Measurements from ENCODE around the gene UBL3. TPM values are rescaled to one million over a fixed set of nuclear protein-coding genes. Genes with fewer than 3 reads are reported as not detected.
A peak's percentile ranks its signal among the peaks of the same experiment; 100 is the strongest.

The UBL3 gene
- polyA plus RNA-seq, 1 experiment: 24.7 TPM

GRCh38 chr13:29733147-29733611 lies 117.2 kb downstream of the UBL3 start:
- H3K4me3 ChIP-seq (ENCODE audit: low read depth, low read length): no peak overlapping the region
- CTCF ChIA-PET: no interaction called here
- POLR2A ChIA-PET: no interaction called here
- no peaks in the 10 kb centered on the region for H3K9me3 ChIP-seq (ENCODE audit: control insufficient read depth, insufficient read depth, low read length)
- no peak for DNase-seq (ENCODE audit: low read depth, low spot score)
- H3K27ac ChIP-seq (ENCODE audit: low read depth, low read length): no peak overlapping the region
- no peak for TF ChIP-seq CTCF (IDR thresholded peaks at IDR 0.05; ENCODE audit: low read depth, low read length)
- peaks cover 28% of the 10 kb centered on the region for H3K27me3 ChIP-seq (ENCODE audit: control insufficient read depth, insufficient read depth, low read length)

GRCh38 chr13:29730253-29730652 lies 120.2 kb downstream of the UBL3 start:
- Histone ChIP-seq H3K27ac (ENCODE audit: low read depth, low read length) (no peak overlapping the region), H3K4me3 (ENCODE audit: low read depth, low read length) (no peak overlapping the region), H3K9me3 (ENCODE audit: control insufficient read depth, insufficient read depth, low read length) (no peaks in the 10 kb centered on the region), H3K27me3 (ENCODE audit: control insufficient read depth, insufficient read depth, low read length) (peaks cover 30% of the 10 kb centered on the region)
- DNase-seq (ENCODE audit: low read depth, low spot score): no peak
- 0 out of 2 replicates have a peak, but pooled peaks have one; percentile 10 for TF ChIP-seq CTCF (IDR thresholded peaks at IDR 0.05; ENCODE audit: low read depth, low read length)
- ChIA-PET CTCF (no interaction called here), POLR2A (no interaction called here)

- no peak for DNase-seq (ENCODE audit: low read depth, low spot score)
- POLR2A ChIA-PET: no interaction called here
- Histone ChIP-seq H3K27ac (ENCODE audit: low read depth, low read length) (no peak overlapping the region), H3K4me3 (ENCODE audit: low read depth, low read length) (no peak overlapping the region), H3K9me3 (ENCODE audit: control insufficient read depth, insufficient read depth, low read length) (no peaks in the 10 kb centered on the region), H3K27me3 (ENCODE audit: control insufficient read depth, insufficient read depth, low read length) (peaks cover 28% of the 10 kb centered on the region)
- CTCF ChIA-PET: no interaction called here
- no peak for TF ChIP-seq CTCF (IDR thresholded peaks at IDR 0.05; ENCODE audit: low read depth, low read length)
These were observed 128.0 kb downstream of the UBL3 start for GRCh38 chr13:29722415-29722814.

GRCh38 chr13:29721766-29722165 lies 128.7 kb downstream of the UBL3 start:
- TF ChIP-seq CTCF (IDR thresholded peaks at IDR 0.05; ENCODE audit: low read depth, low read length): no peak
- H3K9me3 ChIP-seq (ENCODE audit: control insufficient read depth, insufficient read depth, low read length): no peaks in the 10 kb centered on the region
- DNase-seq (ENCODE audit: low read depth, low spot score): no peak
- H3K4me3 ChIP-seq (ENCODE audit: low read depth, low read length): no peak overlapping the region
- peaks cover 23% of the 10 kb centered on the region for H3K27me3 ChIP-seq (ENCODE audit: control insufficient read depth, insufficient read depth, low read length)
- ChIA-PET CTCF (no interaction called here), POLR2A (no interaction called here)
- no peak overlapping the region for H3K27ac ChIP-seq (ENCODE audit: low read depth, low read length)

GRCh38 chr13:29718694-29719093 lies 131.7 kb downstream of the UBL3 start:
- Histone ChIP-seq H3K27me3 (ENCODE audit: control insufficient read depth, insufficient read depth, low read length) (peaks cover 38% of the 10 kb centered on the region), H3K9me3 (ENCODE audit: control insufficient read depth, insufficient read depth, low read length) (peaks cover 9% of the 10 kb centered on the region; the same call in 1 of the 2 replicates), H3K4me3 (ENCODE audit: low read depth, low read length) (no peak overlapping the region), H3K27ac (ENCODE audit: low read depth, low read length) (no peak overlapping the region)
- TF ChIP-seq CTCF (IDR thresholded peaks at IDR 0.05; ENCODE audit: low read depth, low read length): no peak
- POLR2A ChIA-PET: no interaction called here
- CTCF ChIA-PET: interaction anchor here (0.5 kb wide), 1 partner anchor 9 kb away, joined by 3 read pairs; no protein-coding TSS in a partner anchor
- DNase-seq (ENCODE audit: low read depth, low spot score): no peak
